B cell (primary cell): Measurements from ENCODE around the gene CCNG2. TPM values are rescaled to one million over a fixed set of nuclear protein-coding genes. Genes with fewer than 3 reads are reported as not detected.
A peak's percentile ranks its signal among the peaks of the same experiment; 100 is the strongest.

Source experiments
- ATAC-seq: fragments of 200-7000 bp; cut with Tn5 transposase; one replicate; pipeline ENCODE4 v1.10.0; 2021; ENCODE audit warnings: low read depth, mild to moderate bottlenecking, moderate number of reproducible peaks, moderate library complexity
- CTCF ChIA-PET: fragments of 350-600 bp; sonication (Branson Sonifier 250); formaldehyde crosslinking; loops from one replicate; lab custom pipeline; 2021; ENCODE audit warnings: antibody characterized with exemption, inconsistent platforms; lab: Charles Lee
- POLR2A ChIA-PET: fragments of 350-600 bp; sonication (Branson Sonifier 250); formaldehyde crosslinking; loops from one replicate; lab custom pipeline; 2021; ENCODE audit warnings: antibody characterized with exemption; lab: Charles Lee
- DNase-seq: peaks from one replicate; pipeline ENCODE4 v3.0.0; 2013
- H2AFZ ChIP-seq: 2 replicates; pipeline ENCODE4 v1.6.1; 2012; ENCODE audit warnings: mild to moderate bottlenecking, low read depth, low read length; ENCODE audit not compliant: insufficient read depth, poor library complexity, severe bottlenecking
- H3K27ac ChIP-seq, 2 donors: 1 replicate in 1 of 2; 2 replicates in 1 of 2; pipeline ENCODE4 v1.5.1; 2012 to 2013; ENCODE audit warnings: low read length in 2 of 2, mild to moderate bottlenecking in 2 of 2, moderate library complexity in 1 of 2
- H3K27me3 ChIP-seq, 4 experiments: fragments of 200-600 bp in 1 of 4; sonication (generic) in 1 of 4; replicated peaks in 1 of 4; 1 replicate in 2 of 4; 2 replicates in 2 of 4; pipeline versions ENCODE4 v1.6.1 to v1.7.0; 2013 to 2016; ENCODE audit warnings: low read length in 3 of 4, mild to moderate bottlenecking in 2 of 4, mixed read lengths in 1 of 4, moderate library complexity in 1 of 4; ENCODE audit not compliant: insufficient read depth in 4 of 4, control insufficient read depth in 3 of 4; ENCODE audit errors: control extremely low read depth in 1 of 4
- H3K36me3 ChIP-seq, 2 experiments: replicated peaks in 1 of 2; 1 replicate in 1 of 2; 2 replicates in 1 of 2; pipeline versions ENCODE4 v1.6.1 to v1.7.1; 2013; ENCODE audit warnings: low read length in 1 of 2; ENCODE audit not compliant: insufficient read depth in 2 of 2, control insufficient read depth in 1 of 2; ENCODE audit errors: control extremely low read depth in 1 of 2, extremely low read depth in 1 of 2
- H3K4me1 ChIP-seq, 2 donors: fragments of 200-600 bp in 1 of 2; sonication (generic) in 1 of 2; 1 replicate in 1 of 2; 2 replicates in 1 of 2; pipeline versions ENCODE4 v1.5.1 to v1.6.1; 2013 to 2017; ENCODE audit warnings: low read length in 2 of 2; ENCODE audit not compliant: control insufficient read depth in 2 of 2, insufficient read depth in 2 of 2
- H3K4me2 ChIP-seq: replicated peaks from 2 replicates; pipeline ENCODE3; 2012; ENCODE audit warnings: mild to moderate bottlenecking, low read depth, low read length; ENCODE audit not compliant: poor library complexity, severe bottlenecking
- H3K4me3 ChIP-seq, 5 experiments: fragments of 200-600 bp in 1 of 5; sonication (generic) in 1 of 5; 1 replicate in 3 of 5; 2 replicates in 2 of 5; pipeline versions ENCODE4 v1.5.1 to v1.7.0; 2011 to 2016; ENCODE audit warnings: low read length in 4 of 5, mild to moderate bottlenecking in 4 of 5, low read depth in 2 of 5, control low read depth in 1 of 5, moderate library complexity in 1 of 5; ENCODE audit not compliant: insufficient read depth in 1 of 5; ENCODE audit errors: control extremely low read depth in 1 of 5, extremely low read depth in 1 of 5
- H3K79me2 ChIP-seq: fragments of 200-600 bp; sonication (generic); one replicate; pipeline ENCODE4 v1.6.0; 2016; ENCODE audit warnings: low read length; ENCODE audit not compliant: control insufficient read depth, insufficient read depth
- H3K9ac ChIP-seq: fragments of 200-600 bp; sonication (generic); 2 replicates; pipeline ENCODE4 v1.6.1; 2017; ENCODE audit warnings: mild to moderate bottlenecking, low read length, moderate library complexity
- H3K9me3 ChIP-seq, 3 donors: one replicate each; pipeline versions ENCODE4 v1.6.1 to v1.7.1; 2013; ENCODE audit warnings: low read length in 2 of 3; ENCODE audit not compliant: control insufficient read depth in 2 of 3, insufficient read depth in 1 of 3; ENCODE audit errors: control extremely low read depth in 1 of 3
- H4K20me1 ChIP-seq: 2 replicates; pipeline ENCODE4 v1.6.0; 2012; ENCODE audit warnings: mild to moderate bottlenecking, low read length; ENCODE audit not compliant: insufficient read depth, control insufficient read depth, poor library complexity, severe bottlenecking
- H3K27ac Mint-ChIP-seq: one replicate; pipeline ENCODE4 v1.8.0; 2021; ENCODE audit warnings: mixed read lengths
- H3K27me3 Mint-ChIP-seq: one replicate; pipeline ENCODE4 v1.8.0; 2021; ENCODE audit warnings: mixed read lengths
- H3K4me1 Mint-ChIP-seq: one replicate; pipeline ENCODE4 v1.8.0; 2021; ENCODE audit warnings: mixed read lengths
- H3K4me3 Mint-ChIP-seq: one replicate; pipeline ENCODE4 v1.8.0; 2021; ENCODE audit warnings: mixed read lengths
- H3K9me3 Mint-ChIP-seq: one replicate; pipeline ENCODE4 v1.8.0; 2022; ENCODE audit warnings: mixed read lengths; ENCODE audit not compliant: insufficient read depth
- EZH2 ChIP-seq: IDR thresholded peaks from 2 replicates; pipeline ENCODE4 v1.6.1; 2012; ENCODE audit warnings: borderline replicate concordance, low read depth, mild to moderate bottlenecking, moderate library complexity, low read length; ENCODE audit not compliant: insufficient read depth, poor library complexity, severe bottlenecking
- WGBS: methylation state at CpG from one replicate; pipeline ENCODE4 v1.1.5; 2013; ENCODE audit warnings: missing lambda C conversion rate; ENCODE audit not compliant: insufficient coverage; 5-methylcytosine and 5-hydroxymethylcytosine counted together
- intact Hi-C: fragments of 100-400 bp; cut with micrococcal nuclease; formaldehyde crosslinking; loops from one replicate; pipeline ENCODE4 v1.10.0; 2022
- polyA plus RNA-seq: library from polyadenylated mRNA; depleted of rRNA; stranded (reverse); fragments of >200 nt; gene quantifications from 2 replicates; pipeline ENCODE4 v1.2.3, GENCODE V29; 2012
- total RNA-seq, 2 donors: library from RNA; stranded (reverse); fragments of 120-200 nt in 1 of 2; gene quantifications; 1 replicate in 1 of 2; 2 replicates in 1 of 2; pipeline versions ENCODE4 v1.2.3 to v1.2.4, GENCODE V29; 2013 to 2022
- TF ChIP-seq, protein P1 (sequence below): fragments of 200-600 bp; IDR thresholded peaks from one replicate; pipeline ENCODE4 v1.8.0; 2022; ENCODE audit warnings: antibody characterized with exemption, mild to moderate bottlenecking

The CCNG2 gene
- total and polyA plus RNA-seq, 2 donors (not counting 1 experiment from before 2014, with no cell fraction given): 39.9 to 71.9 TPM

DNA sequence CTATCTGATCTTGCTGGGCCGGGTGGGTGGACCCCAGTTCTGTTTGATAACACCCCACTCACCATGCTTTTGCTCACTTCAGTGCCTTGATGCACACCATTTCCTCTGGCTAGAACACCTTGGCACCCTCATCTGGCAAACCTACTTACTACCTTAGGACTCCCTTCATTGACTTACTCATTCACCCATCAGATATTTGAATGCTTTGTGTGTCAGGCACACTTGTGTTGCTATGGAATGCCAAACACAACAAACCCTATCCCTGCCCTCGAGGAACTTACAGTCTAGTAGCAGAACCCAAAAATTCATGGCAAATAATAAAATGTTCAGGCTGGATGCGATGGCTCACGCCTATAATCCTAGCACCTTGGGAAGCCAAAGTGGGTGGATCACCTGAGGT is 13.9 kb downstream of the CCNG2 start:
- peak overlapping the region; percentile 42 for H3K27ac Mint-ChIP-seq

DNA sequence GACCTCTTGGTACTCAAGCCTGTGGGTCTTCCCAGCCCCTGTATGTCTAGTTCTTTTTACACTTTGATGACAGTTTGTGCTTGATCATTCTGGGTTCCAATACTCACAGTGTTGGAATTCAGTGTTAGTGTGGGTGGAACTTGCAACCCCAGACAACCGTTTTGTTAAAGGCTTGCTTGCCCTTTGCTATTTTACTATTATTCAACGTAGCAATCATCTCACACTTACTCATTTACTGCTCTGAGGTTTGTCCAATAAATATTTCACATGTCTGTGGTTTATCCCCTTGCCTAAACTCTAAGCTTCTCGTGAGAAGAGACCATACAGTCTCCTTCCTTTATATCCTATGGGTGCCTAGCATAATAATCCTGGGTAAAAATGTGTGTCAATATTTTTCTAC is 15.3 kb downstream of the CCNG2 start:
- ATAC-seq (no peak), DNase-seq (no peak)
- intact Hi-C loops: no loop called here
- no CpG with 5 or more reads among the region's 3 CpGs for WGBS
- Histone ChIP-seq H3K9me3 (no peaks in the 10 kb centered on the region), H3K4me1 (no peaks in the 10 kb centered on the region), H3K27me3 (no peaks in the 10 kb centered on the region), H3K27ac (no peak overlapping the region), H3K9ac (no peak overlapping the region), H3K4me3 (no peak overlapping the region), H3K4me2 (no peak overlapping the region), H3K79me2 (no peaks in the 10 kb centered on the region), H4K20me1 (peaks cover 20% of the 10 kb centered on the region), H3K36me3 (peaks cover 14 to 40% of the 10 kb centered on the region in 2 experiments), H2AFZ (no peak overlapping the region)
- Mint-ChIP-seq H3K27ac (no peak overlapping the region), H3K27me3 (no peaks in the 10 kb centered on the region), H3K4me3 (no peak overlapping the region), H3K4me1 (peaks cover 5% of the 10 kb centered on the region), H3K9me3 (no peaks in the 10 kb centered on the region)
- CTCF ChIA-PET: interaction anchor here (1.0 kb wide), 1 partner anchor 52 kb away, joined by 3 read pairs; no protein-coding TSS in a partner anchor
- TF ChIP-seq EZH2: no peak
- TF ChIP-seq, protein P1, sequence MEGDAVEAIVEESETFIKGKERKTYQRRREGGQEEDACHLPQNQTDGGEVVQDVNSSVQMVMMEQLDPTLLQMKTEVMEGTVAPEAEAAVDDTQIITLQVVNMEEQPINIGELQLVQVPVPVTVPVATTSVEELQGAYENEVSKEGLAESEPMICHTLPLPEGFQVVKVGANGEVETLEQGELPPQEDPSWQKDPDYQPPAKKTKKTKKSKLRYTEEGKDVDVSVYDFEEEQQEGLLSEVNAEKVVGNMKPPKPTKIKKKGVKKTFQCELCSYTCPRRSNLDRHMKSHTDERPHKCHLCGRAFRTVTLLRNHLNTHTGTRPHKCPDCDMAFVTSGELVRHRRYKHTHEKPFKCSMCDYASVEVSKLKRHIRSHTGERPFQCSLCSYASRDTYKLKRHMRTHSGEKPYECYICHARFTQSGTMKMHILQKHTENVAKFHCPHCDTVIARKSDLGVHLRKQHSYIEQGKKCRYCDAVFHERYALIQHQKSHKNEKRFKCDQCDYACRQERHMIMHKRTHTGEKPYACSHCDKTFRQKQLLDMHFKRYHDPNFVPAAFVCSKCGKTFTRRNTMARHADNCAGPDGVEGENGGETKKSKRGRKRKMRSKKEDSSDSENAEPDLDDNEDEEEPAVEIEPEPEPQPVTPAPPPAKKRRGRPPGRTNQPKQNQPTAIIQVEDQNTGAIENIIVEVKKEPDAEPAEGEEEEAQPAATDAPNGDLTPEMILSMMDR: no peak
- POLR2A ChIA-PET: no interaction called here

More for the DNA sequence above, 13.9 kb downstream of the CCNG2 start:
- TF ChIP-seq, protein P1: no peak
- no peak for TF ChIP-seq EZH2
- H3K4me2 ChIP-seq: no peak overlapping the region
- no peak overlapping the region for H3K9ac ChIP-seq
- H3K79me2 ChIP-seq: no peaks in the 10 kb centered on the region
- Mint-ChIP-seq H3K27me3 (no peaks in the 10 kb centered on the region), H3K4me3 (no peak overlapping the region), H3K4me1 (peaks cover 10% of the 10 kb centered on the region), H3K9me3 (no peaks in the 10 kb centered on the region)
- no peak for ATAC-seq
- WGBS: 100% methylated on average over 3 of the region's 4 CpGs
- peak overlapping the region in 1 of 2 donors; percentile 3 for H3K27ac ChIP-seq
- DNase-seq: no peak
- H4K20me1 ChIP-seq: peaks cover 33% of the 10 kb centered on the region
- no peaks in the 10 kb centered on the region for H3K9me3 ChIP-seq
- intact Hi-C loops: no loop called here
- peaks cover 17 to 54% of the 10 kb centered on the region in 2 experiments for H3K36me3 ChIP-seq
- ChIA-PET CTCF (no interaction called here), POLR2A (no interaction called here)
- no peaks in the 10 kb centered on the region for H3K4me1 ChIP-seq
- no peaks in the 10 kb centered on the region for H3K27me3 ChIP-seq
- H2AFZ ChIP-seq: no peak overlapping the region
- no peak overlapping the region for H3K4me3 ChIP-seq
